NCI-H526 treated with DMSO at 0.1 percent for 48 hours (cell line): ENCODE data around the gene SOX6.
"Not testable (repeated sequence)": the region's sequence is repeated elsewhere in the genome, so short reads cannot be mapped to it uniquely, and the experiment has no call there.

Experiments used
- DNase-seq: peaks from one replicate; lab custom pipeline; 2025; lab: John Stamatoyannopoulos, UW

Gene SOX6

DNA sequence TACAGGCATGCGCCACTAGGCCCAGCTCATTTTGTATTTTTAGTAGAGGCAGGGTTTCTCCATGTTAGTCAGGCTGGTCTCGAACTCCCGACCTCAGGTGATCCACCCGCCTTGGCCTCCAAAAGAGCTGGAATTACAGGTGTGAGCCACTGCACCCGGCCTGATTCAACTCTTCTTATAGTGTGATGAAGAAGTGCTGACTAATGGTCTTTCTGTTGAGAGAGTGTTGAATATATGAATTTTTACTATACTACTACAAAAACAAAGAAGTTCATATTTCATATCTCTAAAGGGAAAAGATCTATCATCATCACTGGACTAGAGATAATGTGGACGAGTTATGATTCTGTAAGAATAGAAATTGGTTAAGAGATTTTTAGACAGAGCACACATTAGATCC is 320.1 kb downstream of the SOX6 start:
- no peak for DNase-seq

GRCh38 chr11:16034074-16034473 is 322.3 kb downstream of the SOX6 start:
- DNase-seq, result no peak

DNA sequence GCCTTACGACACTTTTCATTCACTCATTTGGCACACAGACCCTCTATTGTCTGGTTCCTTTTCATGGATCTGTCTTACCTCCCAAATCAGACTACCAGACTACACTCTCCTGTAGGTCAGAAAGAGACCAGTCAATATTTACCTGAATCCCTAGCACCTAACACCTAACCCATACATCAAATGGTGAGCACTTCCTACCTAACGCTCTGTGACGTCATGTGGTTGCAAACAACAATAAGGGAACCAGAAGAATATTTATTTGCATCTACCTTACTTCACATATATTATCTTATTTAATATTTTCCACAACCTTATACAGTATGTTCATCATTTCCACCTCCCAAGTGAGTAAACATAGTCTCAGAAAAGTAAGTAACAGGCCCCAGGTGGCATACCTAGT is 323.4 kb downstream of the SOX6 start:
- DNase-seq, result no peak

GRCh38 chr11:16031210-16031609 is 325.1 kb downstream of the SOX6 start:
- DNase-seq, result no peak

DNA sequence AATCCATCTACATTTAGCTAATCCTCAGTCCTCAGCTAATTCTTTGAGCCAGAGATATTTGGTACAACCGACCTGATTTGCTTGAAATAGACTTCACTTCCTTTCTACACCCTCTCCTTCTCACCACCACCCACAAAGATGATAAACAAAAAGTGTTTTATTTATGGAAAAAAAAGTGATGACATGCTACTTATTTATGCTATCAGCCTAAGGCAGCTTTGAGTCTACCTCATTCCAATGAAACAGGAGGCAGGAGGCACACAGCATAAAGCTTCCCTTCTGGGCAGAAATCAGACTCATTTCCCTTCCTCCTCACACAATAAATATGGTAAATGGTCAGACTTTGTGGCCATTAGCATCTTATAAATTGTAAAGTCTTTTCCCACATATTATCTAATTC is 325.7 kb downstream of the SOX6 start:
- DNase-seq, result no peak

DNA sequence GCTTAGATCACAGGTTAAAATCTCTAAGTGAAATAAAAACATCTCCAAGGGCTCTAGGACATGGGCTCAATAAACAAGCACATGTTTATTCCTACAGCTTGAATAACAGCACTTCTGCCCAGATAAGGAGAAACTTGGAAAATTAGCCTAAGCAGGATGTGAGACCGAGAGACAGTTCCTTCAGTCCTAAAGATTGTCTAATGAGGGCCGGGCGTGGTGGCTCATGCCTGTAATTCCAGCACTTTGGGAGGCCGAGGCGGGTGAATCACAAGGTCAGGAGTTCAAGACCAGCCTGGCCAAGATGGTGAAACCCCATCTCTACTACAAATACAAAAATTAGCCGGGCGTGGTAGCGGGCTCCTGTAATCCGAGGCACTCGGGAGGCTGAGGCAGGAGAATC is 327.2 kb downstream of the SOX6 start:
- not testable (repeated sequence) for DNase-seq

DNA sequence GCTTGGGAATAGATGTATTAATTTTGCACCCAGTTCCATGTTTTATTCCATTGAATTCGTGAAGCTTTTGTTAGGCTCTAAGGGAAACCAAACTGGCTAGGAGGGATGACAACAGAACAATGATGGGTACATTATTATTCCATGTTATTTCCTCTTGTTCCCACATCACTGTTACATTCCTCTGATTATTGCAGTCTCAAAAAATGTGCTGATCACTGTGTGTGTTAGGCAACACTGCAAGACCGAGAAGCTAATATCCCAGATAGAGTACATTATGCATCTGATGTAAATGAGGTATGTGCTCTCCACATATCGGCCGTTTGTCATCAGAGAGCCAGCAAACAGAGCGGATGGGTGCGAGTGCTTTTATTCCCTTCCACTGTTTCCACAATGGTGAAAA is 327.9 kb downstream of the SOX6 start:
- DNase-seq, result peak; percentile 24

DNA sequence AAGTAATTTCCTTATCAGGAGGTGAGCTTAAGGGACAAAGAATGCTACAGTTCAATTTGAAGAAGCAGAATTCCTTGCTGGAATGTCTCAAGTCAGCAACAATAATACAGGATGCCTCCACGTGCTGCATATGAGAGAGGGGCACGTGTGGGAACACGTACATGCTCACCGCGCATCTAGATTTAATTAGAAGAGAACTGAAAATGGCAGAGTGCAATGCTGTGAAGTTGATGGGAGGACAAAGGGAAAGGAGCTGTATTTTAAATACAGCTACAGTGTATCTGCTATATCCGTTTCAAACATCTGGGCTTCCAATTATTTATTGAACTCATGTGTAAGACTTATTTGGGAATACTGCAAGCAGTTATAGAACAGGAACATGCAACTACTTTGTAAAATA is 328.7 kb downstream of the SOX6 start:
- DNase-seq, result no peak

GRCh38 chr11:16026849-16027248 is 329.5 kb downstream of the SOX6 start:
- DNase-seq, result no peak

DNA sequence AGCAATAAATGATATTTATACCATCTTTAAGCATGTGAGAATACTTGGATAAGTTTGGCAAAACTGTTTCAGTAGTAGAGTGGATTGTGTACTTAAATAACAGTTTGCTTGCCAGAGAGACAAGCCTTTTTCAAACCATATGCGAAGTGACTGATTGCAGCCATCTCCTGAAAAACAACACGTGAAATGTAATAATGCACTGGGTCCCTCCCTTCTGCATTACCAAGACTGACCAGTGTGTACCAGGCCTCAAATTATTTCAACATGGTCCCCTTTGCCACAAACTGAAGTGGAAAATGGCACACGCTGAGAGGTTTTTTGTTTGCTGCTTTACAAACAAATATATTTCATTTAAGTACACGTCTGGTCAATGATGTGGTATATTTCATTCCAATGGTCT is 337.4 kb downstream of the SOX6 start:
- no peak for DNase-seq

- DNase-seq, result peak; percentile 43
Observed at GRCh38 chr11:16016468-16016829, 339.9 kb downstream of the SOX6 start.

DNA sequence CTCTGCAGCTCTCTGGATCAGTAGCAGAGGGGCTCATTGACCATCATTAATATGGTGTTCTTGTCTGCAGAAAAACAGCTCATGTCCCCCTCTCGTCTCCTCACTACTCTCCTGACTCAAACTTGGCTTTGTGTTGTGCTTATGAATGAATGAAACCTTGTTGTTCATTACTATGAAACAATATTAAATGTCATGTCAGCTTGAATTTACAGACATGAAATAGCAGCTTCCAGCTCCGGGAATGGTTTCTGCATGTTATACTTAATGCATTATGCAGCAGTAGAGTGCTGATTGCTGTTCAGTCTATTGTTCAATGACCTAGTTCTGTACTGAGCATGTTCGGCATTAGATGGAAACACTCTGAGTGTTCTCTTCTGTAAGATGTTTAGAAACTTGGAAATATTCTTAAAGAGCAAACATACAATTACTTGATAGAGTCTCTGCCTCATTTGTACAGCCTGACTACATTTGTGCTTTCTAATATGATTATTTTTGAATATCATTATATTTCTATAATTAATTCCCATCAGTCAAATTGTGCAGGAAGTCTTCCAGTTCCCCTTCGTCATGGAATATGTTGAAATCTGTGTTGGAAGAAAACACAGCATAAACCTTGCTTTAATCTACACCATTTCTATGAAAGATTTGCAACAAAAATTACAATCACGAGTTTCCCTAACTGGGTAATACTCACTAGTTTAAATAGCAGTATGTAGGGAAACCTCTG is 340.4 kb downstream of the SOX6 start:
- DNase-seq, result no peak

DNA sequence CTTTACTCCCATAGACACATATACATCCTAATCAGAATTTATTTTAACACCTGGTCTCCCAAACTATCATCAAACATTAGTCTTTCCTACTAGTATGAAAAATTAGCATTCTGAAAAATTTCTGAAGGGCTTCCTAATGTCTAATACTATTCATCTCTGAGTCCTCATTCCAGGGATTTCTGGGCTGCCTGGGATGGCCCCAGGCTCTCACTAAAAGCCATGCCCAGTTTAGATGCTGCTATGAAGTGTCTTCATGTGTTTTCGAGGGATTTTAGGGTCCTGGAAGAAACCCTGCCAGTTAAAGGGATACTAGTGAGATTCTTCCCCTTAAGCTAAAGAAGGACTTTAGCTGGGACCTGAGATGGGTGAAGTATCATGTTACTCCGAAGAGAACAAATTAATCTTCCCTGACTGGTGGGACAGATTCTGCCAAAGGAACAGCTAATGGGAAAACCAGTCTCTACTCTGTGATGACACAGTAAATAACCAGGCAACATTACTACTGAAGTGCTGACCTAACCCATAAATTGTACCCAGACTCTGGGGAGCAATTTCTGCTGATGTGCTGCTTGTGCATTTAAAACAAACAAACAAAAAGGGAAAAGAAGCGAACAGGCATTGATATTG is 342.6 kb downstream of the SOX6 start:
- no peak for DNase-seq

GRCh38 chr11:16013242-16013641 is 343.1 kb downstream of the SOX6 start:
- no peak for DNase-seq

GRCh38 chr11:16012125-16012751 is 344.1 kb downstream of the SOX6 start:
- DNase-seq, result no peak

DNA sequence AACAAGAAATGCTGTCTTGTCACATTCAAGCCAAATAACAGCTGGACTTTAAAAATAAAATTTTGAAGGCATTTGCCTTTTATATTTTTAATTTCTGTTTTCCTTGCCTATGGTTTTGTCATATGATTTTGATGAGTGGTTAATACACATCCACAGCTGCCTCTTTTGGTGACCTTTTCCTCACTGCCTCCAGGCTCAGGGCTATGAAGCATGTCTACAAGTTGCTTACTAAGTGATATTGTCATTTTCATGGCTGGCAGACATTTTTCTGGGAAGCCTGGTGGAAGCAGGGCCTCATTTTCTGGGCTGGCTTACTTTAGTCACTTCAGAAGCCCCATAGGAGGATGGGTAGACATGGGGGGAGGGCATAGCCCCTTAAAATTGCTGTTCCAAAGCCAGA is 344.9 kb downstream of the SOX6 start:
- DNase-seq, result no peak

- no peak for DNase-seq
Observed at GRCh38 chr11:16009021-16009420, 347.3 kb downstream of the SOX6 start.

- DNase-seq, result no peak
Observed at GRCh38 chr11:16007514-16007913, 348.8 kb downstream of the SOX6 start.

GRCh38 chr11:16002942-16003341 is 353.4 kb downstream of the SOX6 start:
- DNase-seq, result no peak

DNA sequence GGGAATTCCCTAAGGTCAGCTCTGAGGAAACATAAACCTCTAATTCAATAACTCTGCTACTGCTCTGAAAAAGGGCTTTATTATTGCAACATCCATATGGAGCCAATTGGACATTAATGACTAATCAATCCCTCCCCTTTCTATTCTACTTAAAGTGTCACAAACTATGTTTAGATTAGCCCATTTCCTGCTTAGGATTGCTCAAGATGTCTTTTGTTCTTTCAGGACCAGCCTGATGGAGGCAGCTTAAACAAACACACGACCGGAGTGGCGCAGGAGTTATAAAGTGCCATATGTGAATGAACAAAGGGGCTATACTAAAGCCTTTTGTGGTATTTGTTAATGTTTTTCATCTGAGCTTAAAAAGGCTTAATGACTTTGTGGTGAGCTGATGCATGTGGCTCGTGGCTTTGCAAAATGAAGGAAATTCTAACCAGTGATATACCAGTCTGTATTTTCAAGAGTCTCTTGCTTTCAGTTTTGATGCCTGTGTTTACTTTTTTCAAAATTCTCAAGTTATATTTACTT is 354.4 kb downstream of the SOX6 start:
- peak; percentile 46 for DNase-seq

DNA sequence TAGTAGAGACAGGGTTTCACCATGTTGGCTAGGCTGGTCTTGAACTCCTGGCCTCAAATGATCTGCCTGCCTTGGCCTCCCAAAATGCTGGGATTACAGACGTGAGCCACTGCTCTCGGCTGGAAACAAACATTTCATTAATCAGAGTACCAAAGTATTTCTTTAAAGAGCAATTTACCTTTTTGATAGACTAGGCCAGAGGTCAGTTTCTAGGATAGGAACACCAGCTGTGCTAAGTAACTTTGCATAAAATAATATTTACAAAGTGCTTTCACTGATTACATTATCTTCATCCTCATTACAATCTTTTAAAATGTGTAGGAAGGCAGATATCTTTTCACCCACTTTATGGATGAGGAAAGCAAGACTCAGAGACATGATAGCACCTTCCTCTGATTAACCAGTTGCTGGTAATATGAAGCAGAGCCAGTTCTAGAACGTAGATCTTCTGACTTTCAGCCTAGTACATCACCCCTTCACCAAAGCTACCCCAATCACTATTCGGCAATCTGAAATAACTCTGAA is 355.2 kb downstream of the SOX6 start:
- no peak for DNase-seq

- DNase-seq, result no peak
Observed at GRCh38 chr11:16000065-16000464, 356.3 kb downstream of the SOX6 start.

DNA sequence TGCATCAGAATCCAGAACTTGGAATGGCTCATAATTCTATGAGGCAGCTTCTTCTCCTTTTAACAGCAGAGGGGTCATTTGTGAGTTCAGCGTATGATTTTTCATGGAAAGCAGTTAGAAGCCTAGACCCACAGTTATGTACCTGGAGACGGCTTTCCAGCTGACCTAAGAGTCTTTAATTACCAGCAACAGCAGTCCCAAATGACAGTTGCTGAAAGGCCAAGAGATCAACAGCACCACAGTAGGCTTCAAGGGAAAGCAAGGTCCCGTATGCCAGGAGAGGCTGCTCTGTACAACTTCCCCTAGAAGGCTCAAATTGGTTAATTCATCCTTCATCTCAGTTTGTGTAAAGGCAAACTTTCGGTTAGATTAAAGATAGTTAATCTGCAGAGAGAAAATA is 363.0 kb downstream of the SOX6 start:
- no peak for DNase-seq
